GM12891 (cell line): ENCODE data around the gene RPL10.

Source experiments
- POLR2A ChIP-seq: IDR thresholded peaks from 2 replicates; pipeline ENCODE4 v1.6.1; 2011; ENCODE audit warnings: low read depth, low read length, control low read depth
- POLR2AphosphoS5 ChIP-seq: IDR thresholded peaks from 2 replicates; pipeline ENCODE4 v1.6.1; 2011; ENCODE audit warnings: low read depth, low read length, control low read depth
- POU2F2 ChIP-seq: IDR thresholded peaks from 2 replicates; pipeline ENCODE4 v1.6.1; 2011; ENCODE audit warnings: low read depth, mild to moderate bottlenecking, control low read depth, low read length, moderate library complexity
- SPI1 ChIP-seq: IDR thresholded peaks from 2 replicates; pipeline ENCODE4 v1.6.1; 2011; ENCODE audit warnings: low read depth, low read length, control low read depth
- TAF1 ChIP-seq: IDR thresholded peaks from 2 replicates; pipeline ENCODE4 v1.6.1; 2011; ENCODE audit warnings: low read depth, low read length, control low read depth

DNA sequence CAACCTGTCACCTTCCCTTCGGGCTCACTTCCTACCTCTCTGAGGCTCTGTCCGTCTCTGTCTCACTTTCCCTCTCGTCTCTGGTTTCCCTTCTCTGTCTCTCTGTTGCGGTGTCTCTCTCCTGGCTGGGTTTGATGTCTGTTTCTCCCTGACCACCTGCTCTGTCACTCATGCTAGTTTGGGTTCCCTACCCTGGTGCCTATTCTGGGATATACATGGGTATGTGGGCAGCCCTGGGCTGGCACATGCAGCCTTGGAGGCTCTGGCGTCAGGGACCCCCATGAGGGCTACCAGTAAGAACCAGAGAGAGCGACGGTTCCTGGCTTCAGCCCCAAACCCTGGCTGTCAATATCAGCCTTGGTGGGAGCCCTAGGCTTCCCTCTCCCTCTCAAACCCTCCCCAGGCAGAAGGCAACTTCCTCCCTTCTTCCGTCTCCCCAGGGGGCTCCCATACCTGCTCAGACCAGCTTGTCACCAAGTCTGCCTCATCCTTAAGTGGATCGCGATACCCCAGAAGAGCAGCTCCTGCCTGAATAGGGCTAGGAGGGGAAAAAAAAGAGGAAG is 10.6 kb downstream of the RPL10 start:
- TF ChIP-seq POLR2AphosphoS5 (no peak), TAF1 (no peak), POLR2A (no peak), SPI1 (0 out of 2 replicates have a peak, but pooled peaks have one; percentile 12), POU2F2 (no peak)
